Bronchial epithelial cell (primary cell): Measurements from ENCODE around the gene TMEM198. TPM values are rescaled to one million over a fixed set of nuclear protein-coding genes. Genes with fewer than 3 reads are reported as not detected.

Experiments used
- DNase-seq: peaks from one replicate; pipeline ENCODE4 v3.0.0-alpha.2; 2010; ENCODE audit warnings: low read depth
- FAIRE-seq: peaks from 2 replicates; lab custom pipeline; 2011; peaks lifted over from hg19 to GRCh38; lab: Jason Lieb, UNC
- H3K27me3 ChIP-seq: 2 replicates; pipeline ENCODE4 v1.5.1; 2011; ENCODE audit warnings: low read length; ENCODE audit not compliant: control insufficient read depth, insufficient read depth
- H3K36me3 ChIP-seq: 2 replicates; pipeline ENCODE4 v1.5.1; 2011; ENCODE audit warnings: low read length; ENCODE audit not compliant: control insufficient read depth, insufficient read depth
- H3K4me3 ChIP-seq: 2 replicates; pipeline ENCODE4 v1.5.1; 2011; ENCODE audit warnings: mild to moderate bottlenecking, low read depth, low read length, control low read depth
- CTCF ChIP-seq: IDR thresholded peaks from 2 replicates; pipeline ENCODE4 v1.5.1; 2011; ENCODE audit warnings: mild to moderate bottlenecking, moderate library complexity, low read length, control low read depth, inconsistent platforms; ENCODE audit not compliant: insufficient read depth, severe bottlenecking
- total RNA-seq: library from RNA; depleted of rRNA; stranded (reverse); fragments of >200 nt; gene quantifications from 2 replicates; pipeline ENCODE4 v1.2.1, GENCODE V29; 2014

TMEM198 gene
- total RNA-seq, result under 0.01 and 0.13 TPM in 2 replicates

GRCh38 chr2:219543596-219544358 lies at the start of gene TMEM198, which contains the start of gene CHPF:
Gene TMEM198, plus strand, starts transcription at chr2:219544028. Its CDS starts 700 bp downstream, at chr2:219544728.
Gene CHPF, minus strand, starts transcription at chr2:219543809. Its CDS starts 271 bp downstream, at chr2:219543538.
- no peak for TF ChIP-seq CTCF
- no peaks in the 10 kb centered on the region for H3K27me3 ChIP-seq
- FAIRE-seq, result no peak
- H3K4me3 ChIP-seq, result peak within 1 kb of the TSS; percentile 82
- DNase-seq, result peak; percentile 90
- peaks cover 23% of the 10 kb centered on the region for H3K36me3 ChIP-seq

GRCh38 chr2:219494952-219495530 lies 48.8 kb upstream of the TMEM198 start:
- Histone ChIP-seq H3K4me3 (no peak overlapping the region), H3K36me3 (no peaks in the 10 kb centered on the region), H3K27me3 (peaks cover 14% of the 10 kb centered on the region)
- DNase-seq (no peak), FAIRE-seq (no peak)
- TF ChIP-seq CTCF, result no peak

GRCh38 chr2:219495531-219496122 lies 48.2 kb upstream of the TMEM198 start:
- FAIRE-seq, result no peak
- peaks cover 14% of the 10 kb centered on the region for H3K27me3 ChIP-seq
- H3K4me3 ChIP-seq, result no peak overlapping the region
- H3K36me3 ChIP-seq, result no peaks in the 10 kb centered on the region
- TF ChIP-seq CTCF, result peak; percentile 56
- peak; percentile 48 for DNase-seq

- no peaks in the 10 kb centered on the region for H3K36me3 ChIP-seq
- DNase-seq (no peak), FAIRE-seq (no peak)
- H3K4me3 ChIP-seq, result no peak overlapping the region
- no peak for TF ChIP-seq CTCF
- peaks cover 14% of the 10 kb centered on the region for H3K27me3 ChIP-seq
These were observed 47.5 kb upstream of the TMEM198 start for GRCh38 chr2:219496247-219496824.

GRCh38 chr2:219496825-219497494 lies 46.9 kb upstream of the TMEM198 start:
- H3K4me3 ChIP-seq, result no peak overlapping the region
- DNase-seq, result no peak

More at GRCh38 chr2:219496825-219497494, 46.9 kb upstream of the TMEM198 start:
- peaks cover 14% of the 10 kb centered on the region for H3K27me3 ChIP-seq
- TF ChIP-seq CTCF, result no peak
- H3K36me3 ChIP-seq, result peaks cover 2% of the 10 kb centered on the region
- no peak for FAIRE-seq
